ENCODE data around the gene SBK2.

The SBK2 gene

GRCh38 chr19:55554741-55555152 is 17.8 kb upstream of the SBK2 start:
- no peak for DNase-seq (ENCODE audit: low read depth in 2 of 2)

- no peak for DNase-seq (ENCODE audit: low read depth in 2 of 2)
Observed at GRCh38 chr19:55554302-55554701, 17.4 kb upstream of the SBK2 start.

GRCh38 chr19:55553217-55554182 is 16.6 kb upstream of the SBK2 start:
- no peak for DNase-seq (ENCODE audit: low read depth in 2 of 2)

- no peak for DNase-seq (ENCODE audit: low read depth in 2 of 2)
Observed at GRCh38 chr19:55552620-55553019, 15.7 kb upstream of the SBK2 start.

DNA sequence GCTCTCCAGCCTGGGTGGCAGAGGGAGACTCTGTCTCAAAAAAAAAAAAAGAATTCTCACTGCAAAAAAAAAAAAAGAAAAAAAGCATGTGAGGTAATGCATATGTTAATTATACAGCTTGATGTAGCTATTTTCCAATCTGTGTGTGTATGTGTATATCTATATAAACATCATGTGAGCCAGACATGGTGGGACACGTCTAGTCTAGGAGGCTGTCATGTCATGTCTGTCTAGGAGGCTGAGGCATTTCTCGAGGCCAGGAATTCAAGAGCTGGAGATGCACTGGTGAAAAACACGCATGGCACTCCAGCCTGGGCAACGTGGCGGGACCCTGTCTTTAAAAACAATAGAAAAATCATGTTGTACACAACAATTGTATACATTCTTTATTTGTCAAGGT is 15.3 kb upstream of the SBK2 start:
- no peak for DNase-seq (ENCODE audit: low read depth in 2 of 2)

DNA sequence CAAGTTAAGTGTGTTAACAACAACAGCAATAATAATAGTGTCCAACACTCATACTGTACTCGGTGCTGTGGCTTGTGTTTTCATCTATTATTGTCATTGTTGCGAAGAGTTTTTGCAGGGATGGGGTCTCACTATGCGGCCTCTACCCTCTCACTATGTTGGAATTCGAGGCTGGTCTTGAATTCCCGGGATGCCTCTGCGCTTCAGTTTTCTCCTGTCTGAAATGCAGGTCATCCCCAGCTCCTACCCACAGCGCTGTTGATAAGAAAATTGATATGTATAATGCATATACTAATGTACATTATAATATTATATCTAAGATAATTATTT is 13.4 kb upstream of the SBK2 start:
- no peak for DNase-seq (ENCODE audit: low read depth in 2 of 2)

- DNase-seq (ENCODE audit: low read depth in 2 of 2), result no peak
Observed at GRCh38 chr19:55549500-55550320, 12.8 kb upstream of the SBK2 start.

- no peak for DNase-seq (ENCODE audit: low read depth in 2 of 2)
Observed at GRCh38 chr19:55546822-55547614, 10.1 kb upstream of the SBK2 start.

- no peak for DNase-seq (ENCODE audit: low read depth in 2 of 2)
Observed at GRCh38 chr19:55546011-55546410, 9.1 kb upstream of the SBK2 start.

GRCh38 chr19:55545443-55545842 is 8.5 kb upstream of the SBK2 start, which contains the start of gene SBK3:
Gene SBK3, minus strand, starts transcription at chr19:55545543. Its CDS starts 0 bp downstream, at chr19:55545543.
- no peak for DNase-seq (ENCODE audit: low read depth in 2 of 2)

GRCh38 chr19:55544776-55545439 is 8.0 kb upstream of the SBK2 start:
- DNase-seq (ENCODE audit: low read depth in 2 of 2), result no peak

DNA sequence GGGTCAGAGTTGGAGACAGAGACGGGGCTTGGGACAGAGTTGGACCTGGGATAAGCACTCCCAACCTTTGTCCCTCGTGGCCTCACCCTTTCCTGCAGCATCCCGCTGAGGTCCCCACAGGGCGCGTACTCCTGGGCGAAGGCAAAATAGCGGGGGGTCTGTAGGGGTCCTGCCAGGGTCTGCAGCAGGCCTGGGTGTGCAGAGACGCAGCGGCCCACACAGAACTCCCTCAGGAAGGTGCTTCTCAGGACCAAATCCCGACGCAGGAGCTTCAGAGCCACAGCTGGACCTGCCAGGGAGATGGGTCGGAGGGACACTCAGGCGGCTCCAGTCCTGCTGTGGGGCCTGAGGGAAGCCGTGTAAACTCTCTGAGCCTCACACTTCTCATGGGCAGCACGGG is 7.1 kb upstream of the SBK2 start:
- DNase-seq (ENCODE audit: low read depth in 2 of 2), result no peak

DNA sequence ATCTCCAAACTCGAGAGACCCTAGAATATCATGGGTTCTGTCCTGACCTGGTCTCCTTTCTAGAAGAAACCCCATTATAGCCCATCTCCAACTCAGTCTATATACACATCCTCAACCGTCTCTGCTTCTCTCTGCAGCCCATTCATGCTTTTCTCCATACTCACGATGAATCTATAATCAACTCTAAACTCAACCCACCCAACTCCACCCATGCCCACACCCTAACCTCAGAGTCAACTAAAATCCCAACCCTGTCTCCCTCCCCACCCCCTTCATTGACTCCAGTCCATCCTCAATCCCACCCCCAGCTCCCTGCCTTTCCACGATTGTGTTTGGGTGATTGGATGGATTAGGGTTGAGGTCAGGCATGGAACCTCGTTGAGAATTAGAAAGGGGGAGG is 6.6 kb upstream of the SBK2 start:
- DNase-seq (ENCODE audit: low read depth in 2 of 2), result no peak

GRCh38 chr19:55542292-55542855 is 5.4 kb upstream of the SBK2 start:
- no peak for DNase-seq (ENCODE audit: low read depth in 2 of 2)

- no peak for DNase-seq (ENCODE audit: low read depth in 2 of 2)
Observed at GRCh38 chr19:55541091-55541490, 4.2 kb upstream of the SBK2 start.

- no peak for DNase-seq (ENCODE audit: low read depth in 2 of 2)
Observed at GRCh38 chr19:55540619-55541018, 3.7 kb upstream of the SBK2 start.

DNA sequence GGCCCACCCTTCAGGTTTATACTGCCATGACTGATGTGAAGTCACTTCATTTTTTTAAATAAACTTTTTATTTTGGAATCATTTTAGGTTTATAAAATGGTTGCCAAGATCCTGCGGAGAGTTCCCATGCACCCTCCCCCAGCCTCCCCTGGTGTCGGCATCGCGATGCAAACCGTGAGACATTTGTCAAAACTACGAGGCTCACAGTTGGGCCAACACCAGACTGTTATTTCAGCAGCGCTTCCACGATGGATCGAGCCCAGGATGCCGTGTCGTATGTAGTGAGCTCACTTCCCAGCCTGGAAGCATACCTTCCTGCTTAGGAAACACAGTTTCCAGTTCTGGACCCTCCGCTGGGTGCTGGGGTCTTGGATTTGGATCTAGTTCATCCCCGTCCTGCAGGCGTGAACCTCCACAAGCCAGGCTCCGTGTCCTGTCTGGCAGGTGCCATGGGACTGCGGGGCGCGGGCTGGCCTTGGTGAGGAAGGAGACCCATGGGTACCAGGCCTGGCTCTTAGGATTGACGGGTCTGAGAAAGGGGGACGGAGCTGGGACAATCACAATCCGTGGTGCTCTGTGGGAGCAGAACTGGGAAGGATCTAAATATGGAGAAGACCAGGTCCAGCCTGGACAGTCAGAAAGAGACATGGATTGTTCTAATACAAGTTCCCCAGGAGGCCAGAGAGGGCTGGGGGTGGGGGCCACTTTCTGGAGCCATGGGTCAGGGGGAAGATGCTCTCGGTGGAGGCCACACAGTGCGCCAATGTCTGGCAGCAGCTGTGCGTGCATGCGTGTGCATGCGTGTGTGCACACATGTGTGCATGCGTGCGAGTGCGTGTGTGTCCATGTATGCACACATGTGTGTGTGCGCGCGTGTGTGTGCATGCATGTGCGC is 2.4 kb upstream of the SBK2 start:
- no peak for DNase-seq (ENCODE audit: low read depth in 2 of 2)

DNA sequence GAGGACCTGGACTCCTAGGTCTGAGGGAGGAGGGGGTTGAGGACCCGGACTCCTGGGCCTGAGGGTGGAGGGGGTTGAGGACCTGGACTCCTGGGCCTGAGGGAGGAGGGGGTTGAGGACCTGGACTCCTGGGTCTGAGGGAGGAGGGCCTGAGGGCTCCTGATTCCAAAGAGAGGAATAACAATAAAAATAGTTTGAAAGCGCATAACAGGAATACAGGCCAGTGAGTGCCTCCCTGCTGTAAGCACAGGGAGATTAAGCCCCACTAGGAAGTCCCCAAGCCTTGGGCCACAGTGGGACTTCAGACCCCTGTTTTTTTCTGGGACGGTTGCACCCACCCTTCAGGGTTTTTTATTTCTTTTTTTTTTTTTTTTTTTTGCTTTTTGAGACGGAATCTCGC is 1.2 kb upstream of the SBK2 start:
- DNase-seq (ENCODE audit: low read depth in 2 of 2), result no peak

- DNase-seq (ENCODE audit: low read depth in 2 of 2), result no peak
Observed at GRCh38 chr19:55537741-55538111, 793 bp upstream of the SBK2 start.

DNA sequence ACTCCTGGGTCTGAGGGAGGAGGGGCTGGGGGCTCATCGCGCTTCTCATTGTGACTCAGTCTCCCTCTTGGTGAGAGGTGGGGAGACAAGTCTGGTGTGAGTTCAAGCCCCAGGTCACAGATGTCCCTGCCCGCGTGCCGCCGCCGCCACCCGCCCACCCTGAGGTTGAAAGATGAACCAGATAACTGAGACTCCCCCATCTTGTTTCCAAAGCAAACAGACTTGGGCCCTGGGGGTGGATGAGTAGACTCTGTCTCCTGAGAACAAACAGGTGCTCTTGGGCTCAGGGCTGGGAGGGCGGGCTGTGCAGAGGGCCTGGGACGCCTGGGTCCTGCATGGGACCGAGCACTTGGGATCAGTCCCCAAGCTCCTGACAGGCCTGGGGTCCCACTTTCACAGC is 567 bp downstream of the SBK2 start:
- DNase-seq (ENCODE audit: low read depth in 2 of 2), result no peak
